Lower leg skin (tissue), 3 donors: ENCODE data around the gene LFNG.

Experiments
- CTCF ChIP-seq, 3 donors: fragments of 450-650 bp; IDR thresholded peaks; one replicate each; pipeline ENCODE4 v1.5.1; 2016; ENCODE audit warnings: antibody characterized with exemption in 3 of 3, mild to moderate bottlenecking in 3 of 3, moderate library complexity in 2 of 3
- POLR2A ChIP-seq, 2 donors: fragments of 450-650 bp; IDR thresholded peaks; one replicate each; pipeline ENCODE4 v1.6.1; 2016 to 2017; ENCODE audit warnings: antibody characterized with exemption in 2 of 2, mild to moderate bottlenecking in 1 of 2, moderate library complexity in 1 of 2

- TF ChIP-seq POLR2A (IDR thresholded peaks at IDR 0.05) (no peak), CTCF (IDR thresholded peaks at IDR 0.05) (no peak)
These were observed 9.0 kb downstream of the LFNG start for GRCh38 chr7:2528481-2529095.
